Body of pancreas (tissue), 4 donors: ENCODE measurements around the gene SART3.

Experiments
- POLR2A ChIP-seq, 3 donors: fragments of 450-650 bp; IDR thresholded peaks; one replicate each; pipeline ENCODE4 v1.6.1; 2016; ENCODE audit warnings: antibody characterized with exemption in 3 of 3, mild to moderate bottlenecking in 2 of 3
- TF ChIP-seq, protein P1 (sequence below), 7 experiments: fragments of 450-650 bp in 4 of 7; fragments of 200-600 bp in 3 of 7; sonication (generic) in 3 of 7; IDR thresholded peaks; one replicate each; pipeline ENCODE4 v1.5.1; 2016 to 2019; ENCODE audit warnings: antibody characterized with exemption in 7 of 7

DNA sequence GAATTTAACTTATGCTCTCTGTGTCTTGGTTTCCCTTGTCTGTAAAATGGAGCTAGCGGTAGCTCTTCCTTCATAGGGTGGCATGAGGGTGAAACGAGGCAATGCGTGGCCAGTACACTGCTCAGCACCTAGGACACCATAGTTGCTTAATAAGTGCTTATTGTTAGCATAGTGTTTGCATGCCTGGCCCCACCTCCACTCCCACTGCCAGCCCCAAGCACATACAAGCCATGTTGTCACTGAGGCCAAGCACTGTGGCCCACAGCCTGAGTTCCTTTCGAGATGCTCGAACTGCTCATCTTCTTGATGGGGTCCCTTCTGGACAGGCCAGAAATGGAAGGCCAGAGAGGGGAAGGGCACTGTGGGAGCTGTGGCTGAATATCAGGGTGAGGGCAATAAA, 45.1 kb downstream of the SART3 start:
- TF ChIP-seq, protein P1, sequence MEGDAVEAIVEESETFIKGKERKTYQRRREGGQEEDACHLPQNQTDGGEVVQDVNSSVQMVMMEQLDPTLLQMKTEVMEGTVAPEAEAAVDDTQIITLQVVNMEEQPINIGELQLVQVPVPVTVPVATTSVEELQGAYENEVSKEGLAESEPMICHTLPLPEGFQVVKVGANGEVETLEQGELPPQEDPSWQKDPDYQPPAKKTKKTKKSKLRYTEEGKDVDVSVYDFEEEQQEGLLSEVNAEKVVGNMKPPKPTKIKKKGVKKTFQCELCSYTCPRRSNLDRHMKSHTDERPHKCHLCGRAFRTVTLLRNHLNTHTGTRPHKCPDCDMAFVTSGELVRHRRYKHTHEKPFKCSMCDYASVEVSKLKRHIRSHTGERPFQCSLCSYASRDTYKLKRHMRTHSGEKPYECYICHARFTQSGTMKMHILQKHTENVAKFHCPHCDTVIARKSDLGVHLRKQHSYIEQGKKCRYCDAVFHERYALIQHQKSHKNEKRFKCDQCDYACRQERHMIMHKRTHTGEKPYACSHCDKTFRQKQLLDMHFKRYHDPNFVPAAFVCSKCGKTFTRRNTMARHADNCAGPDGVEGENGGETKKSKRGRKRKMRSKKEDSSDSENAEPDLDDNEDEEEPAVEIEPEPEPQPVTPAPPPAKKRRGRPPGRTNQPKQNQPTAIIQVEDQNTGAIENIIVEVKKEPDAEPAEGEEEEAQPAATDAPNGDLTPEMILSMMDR (IDR thresholded peaks at IDR 0.05), result no peak
- no peak for TF ChIP-seq POLR2A (IDR thresholded peaks at IDR 0.05)
